CD4-positive, alpha-beta memory T cell (primary cell): ENCODE measurements around the gene MYO18B. TPM values are rescaled to one million over a fixed set of nuclear protein-coding genes. Genes with fewer than 3 reads are reported as not detected.

Experiments used
- CTCF ChIA-PET: fragments of 350-600 bp; sonication (Branson Sonifier 250); formaldehyde crosslinking; loops from one replicate; lab custom pipeline; 2021; ENCODE audit warnings: inconsistent platforms; ENCODE audit not compliant: partially characterized antibody; lab: Charles Lee
- POLR2A ChIA-PET: fragments of 350-600 bp; sonication (Branson Sonifier 250); formaldehyde crosslinking; loops from one replicate; lab custom pipeline; 2021; ENCODE audit not compliant: partially characterized antibody; lab: Charles Lee
- DNase-seq, 5 donors: peaks; one replicate each; pipeline versions ENCODE4 v3.0.0 to v3.0.0-alpha.2; 2020 to 2022; ENCODE audit warnings: mixed read lengths in 1 of 5
- H3K27ac ChIP-seq: one replicate; pipeline ENCODE4 v1.7.0; 2013; ENCODE audit warnings: low read depth, low read length
- H3K27me3 ChIP-seq: 2 replicates; pipeline ENCODE4 v1.7.0; 2013; ENCODE audit warnings: mild to moderate bottlenecking, low read length, moderate library complexity; ENCODE audit not compliant: insufficient read depth
- H3K36me3 ChIP-seq: 2 replicates; pipeline ENCODE4 v1.7.0; 2013; ENCODE audit warnings: mild to moderate bottlenecking, low read length, moderate library complexity; ENCODE audit not compliant: insufficient read depth
- H3K4me1 ChIP-seq: 2 replicates; pipeline ENCODE4 v1.7.0; 2013; ENCODE audit warnings: mild to moderate bottlenecking, low read length, moderate library complexity; ENCODE audit not compliant: insufficient read depth
- H3K4me3 ChIP-seq, 2 donors: one replicate each; pipeline ENCODE4 v1.7.0; 2013; ENCODE audit warnings: low read length in 2 of 2, mild to moderate bottlenecking in 1 of 2
- H3K9me3 ChIP-seq, 2 donors: one replicate each; pipeline ENCODE4 v1.7.0; 2013; ENCODE audit warnings: low read length in 2 of 2, control low read depth in 1 of 2; ENCODE audit not compliant: control insufficient read depth in 1 of 2
- H3K27ac Mint-ChIP-seq, 7 donors: one replicate each; pipeline ENCODE4 v1.8.0; 2020 to 2021; ENCODE audit warnings: mixed read lengths in 7 of 7, mild to moderate bottlenecking in 6 of 7, inconsistent platforms in 3 of 7, moderate library complexity in 3 of 7
- H3K27me3 Mint-ChIP-seq, 2 donors: one replicate each; pipeline ENCODE4 v1.8.0; 2020 to 2021; ENCODE audit warnings: mixed read lengths in 2 of 2
- H3K36me3 Mint-ChIP-seq, 2 donors: one replicate each; pipeline ENCODE4 v1.8.0; 2020 to 2021; ENCODE audit warnings: mixed read lengths in 2 of 2, inconsistent platforms in 1 of 2, mild to moderate bottlenecking in 1 of 2
- H3K4me1 Mint-ChIP-seq, 4 donors: one replicate each; pipeline ENCODE4 v1.8.0; 2020 to 2021; ENCODE audit warnings: mixed read lengths in 4 of 4, mild to moderate bottlenecking in 1 of 4
- H3K4me3 Mint-ChIP-seq, 8 donors: one replicate each; pipeline ENCODE4 v1.8.0; 2020 to 2021; ENCODE audit warnings: mixed read lengths in 8 of 8, mild to moderate bottlenecking in 7 of 8, moderate library complexity in 6 of 8, inconsistent platforms in 3 of 8
- H3K9me3 Mint-ChIP-seq, 8 donors: one replicate each; pipeline ENCODE4 v1.8.0; 2020 to 2021; ENCODE audit warnings: mixed read lengths in 8 of 8, mild to moderate bottlenecking in 5 of 8, inconsistent platforms in 3 of 8, moderate library complexity in 1 of 8
- intact Hi-C: fragments of 100-400 bp; cut with micrococcal nuclease; formaldehyde crosslinking; loops from one replicate; pipeline ENCODE4 v1.15.1; 2023
- polyA plus RNA-seq, 2 donors: library from polyadenylated mRNA; unstranded; fragments of 300-500 nt; fragmentation: Illumina TruSeq; gene quantifications; one replicate each; pipeline ENCODE4 v1.2.3, GENCODE V29; 2021
- total RNA-seq, 2 experiments: library from RNA; stranded (reverse); gene quantifications; one replicate each; pipeline ENCODE4 v1.2.3, GENCODE V29; 2021

MYO18B gene
- total and polyA plus RNA-seq, 4 experiments from 2014 or later, result 0.02 to 0.26 (median 0.19) TPM; not detected in 1

DNA sequence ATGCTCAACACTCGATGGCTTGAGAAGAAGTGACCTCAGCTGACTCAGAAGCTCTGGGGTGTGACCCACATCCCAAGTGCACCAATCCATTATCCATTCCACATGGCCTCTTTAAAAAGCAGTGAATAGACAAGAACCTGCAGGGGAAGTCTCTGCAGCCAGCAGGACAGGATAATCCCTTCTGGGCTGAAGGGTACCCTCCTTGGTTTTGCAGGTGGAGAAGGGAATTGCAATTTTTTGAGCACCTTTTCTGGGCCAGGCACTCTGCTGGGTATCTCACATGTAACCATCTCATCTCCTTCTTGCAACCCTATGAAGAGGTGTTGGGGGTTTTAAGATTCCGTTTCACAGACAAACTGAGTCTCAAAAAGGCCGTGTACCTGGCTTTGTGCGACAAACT, 76.6 kb downstream of the MYO18B start:
- no peaks in the 10 kb centered on the region for H3K4me1 Mint-ChIP-seq
- H3K27me3 Mint-ChIP-seq, result peaks cover 12 to 13% of the 10 kb centered on the region in 2 donors
- Histone ChIP-seq H3K9me3 (no peaks in the 10 kb centered on the region), H3K27ac (no peak overlapping the region), H3K4me1 (no peaks in the 10 kb centered on the region), H3K27me3 (no peaks in the 10 kb centered on the region), H3K36me3 (no peaks in the 10 kb centered on the region), H3K4me3 (no peak overlapping the region)
- no peak overlapping the region for H3K4me3 Mint-ChIP-seq
- no peaks in the 10 kb centered on the region for H3K36me3 Mint-ChIP-seq
- H3K27ac Mint-ChIP-seq, result no peak overlapping the region
- DNase-seq, result no peak
- ChIA-PET POLR2A (no interaction called here), CTCF (no interaction called here)
- intact Hi-C loops, result no loop called here
- peaks cover 0 to 15% (median 5%) of the 10 kb centered on the region in 8 donors for H3K9me3 Mint-ChIP-seq

DNA sequence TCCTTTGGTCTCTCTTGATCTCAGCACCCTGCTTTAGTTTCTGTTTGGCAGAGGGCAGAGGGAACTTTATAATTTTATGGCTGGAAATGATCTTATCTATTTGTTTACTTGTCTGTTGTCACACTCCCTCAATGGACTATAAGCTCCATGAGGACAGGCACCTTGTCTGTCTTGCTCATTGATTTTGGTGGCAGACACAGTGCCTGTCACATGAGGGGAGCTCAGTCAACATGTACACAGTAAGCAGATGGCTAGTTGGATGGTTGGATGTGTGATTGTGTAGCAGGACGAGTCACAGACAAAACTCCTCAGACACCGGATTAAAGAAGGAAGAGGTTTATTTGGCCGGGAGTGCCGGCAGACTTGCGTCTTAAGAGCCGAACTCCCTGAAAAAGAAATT, 80.4 kb downstream of the MYO18B start:
- intact Hi-C loops, result no loop called here
- Histone ChIP-seq H3K4me3 (no peak overlapping the region), H3K4me1 (no peaks in the 10 kb centered on the region), H3K27me3 (no peaks in the 10 kb centered on the region), H3K9me3 (no peaks in the 10 kb centered on the region), H3K27ac (no peak overlapping the region), H3K36me3 (no peaks in the 10 kb centered on the region)
- Mint-ChIP-seq H3K27me3 (peaks cover 5 to 21% of the 10 kb centered on the region in 2 donors), H3K27ac (no peak overlapping the region), H3K4me1 (no peaks in the 10 kb centered on the region), H3K36me3 (no peaks in the 10 kb centered on the region), H3K4me3 (no peak overlapping the region), H3K9me3 (peaks cover 0 to 17% (median 4%) of the 10 kb centered on the region in 8 donors)
- POLR2A ChIA-PET, result no interaction called here
- DNase-seq, result no peak
- CTCF ChIA-PET, result no interaction called here

DNA sequence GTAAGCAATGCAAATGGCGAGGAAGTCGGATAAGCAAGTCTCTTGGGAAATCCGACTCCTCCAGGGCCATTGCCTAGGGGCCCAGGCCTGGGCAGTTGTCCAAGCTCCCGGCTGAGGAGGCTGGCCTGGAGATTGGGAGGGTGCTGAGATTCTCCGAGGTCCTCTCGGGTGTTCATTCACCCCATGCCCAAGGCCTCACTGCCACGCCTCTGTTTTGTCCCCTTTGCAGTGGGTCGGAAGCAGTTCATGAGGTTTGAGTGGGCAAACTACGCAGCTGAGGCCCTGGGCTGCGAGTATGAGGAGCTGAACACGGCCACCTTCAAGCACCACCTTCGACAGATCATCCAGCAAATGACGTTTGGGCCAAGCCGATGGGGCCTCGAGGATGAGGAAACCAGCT, 81.3 kb downstream of the MYO18B start:
- Mint-ChIP-seq H3K36me3 (no peaks in the 10 kb centered on the region), H3K27me3 (peaks cover 1 to 20% of the 10 kb centered on the region in 2 donors), H3K27ac (no peak overlapping the region), H3K9me3 (peaks cover 0 to 17% (median 4%) of the 10 kb centered on the region in 8 donors), H3K4me1 (no peaks in the 10 kb centered on the region), H3K4me3 (no peak overlapping the region)
- intact Hi-C loops, result no loop called here
- Histone ChIP-seq H3K4me3 (no peak overlapping the region), H3K27me3 (no peaks in the 10 kb centered on the region), H3K36me3 (no peaks in the 10 kb centered on the region), H3K27ac (no peak overlapping the region), H3K9me3 (no peaks in the 10 kb centered on the region), H3K4me1 (no peaks in the 10 kb centered on the region)
- POLR2A ChIA-PET, result no interaction called here
- DNase-seq, result no peak
- CTCF ChIA-PET, result no interaction called here

DNA sequence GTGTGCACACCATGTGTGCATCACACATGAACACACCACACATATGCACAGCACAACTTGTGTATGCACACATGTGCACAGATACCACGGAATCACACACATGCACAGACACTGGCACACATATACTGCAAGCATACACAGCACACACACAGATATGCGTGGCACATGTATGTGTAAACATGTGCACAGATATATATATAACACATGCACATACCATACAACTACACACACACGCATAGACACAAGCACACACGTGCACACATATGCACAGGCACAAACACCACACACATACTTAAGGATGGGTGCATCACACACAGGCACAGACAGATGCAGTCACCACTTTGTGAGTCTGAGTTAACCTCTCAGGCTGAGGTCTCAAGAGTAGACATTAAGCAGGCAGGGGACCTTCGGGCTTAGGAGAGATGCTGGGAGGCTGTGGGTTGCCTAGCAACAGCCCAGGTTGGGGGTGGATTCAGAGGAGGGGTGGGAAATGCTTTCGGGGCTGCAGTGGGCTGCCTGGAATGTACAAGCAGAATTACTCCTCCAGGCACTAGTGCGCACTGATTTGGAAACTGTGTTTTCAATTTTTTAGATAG, 82.9 kb downstream of the MYO18B start:
- Histone ChIP-seq H3K4me1 (no peaks in the 10 kb centered on the region), H3K4me3 (no peak overlapping the region), H3K36me3 (no peaks in the 10 kb centered on the region), H3K27ac (no peak overlapping the region), H3K9me3 (no peaks in the 10 kb centered on the region), H3K27me3 (no peaks in the 10 kb centered on the region)
- Mint-ChIP-seq H3K27me3 (peaks cover 1 to 20% of the 10 kb centered on the region in 2 donors), H3K4me1 (no peaks in the 10 kb centered on the region), H3K4me3 (no peak overlapping the region), H3K36me3 (no peaks in the 10 kb centered on the region), H3K9me3 (peaks cover 0 to 9% (median 4%) of the 10 kb centered on the region in 8 donors), H3K27ac (no peak overlapping the region)
- DNase-seq, result no peak
- intact Hi-C loops, result no loop called here
- POLR2A ChIA-PET, result no interaction called here
- CTCF ChIA-PET, result no interaction called here

DNA sequence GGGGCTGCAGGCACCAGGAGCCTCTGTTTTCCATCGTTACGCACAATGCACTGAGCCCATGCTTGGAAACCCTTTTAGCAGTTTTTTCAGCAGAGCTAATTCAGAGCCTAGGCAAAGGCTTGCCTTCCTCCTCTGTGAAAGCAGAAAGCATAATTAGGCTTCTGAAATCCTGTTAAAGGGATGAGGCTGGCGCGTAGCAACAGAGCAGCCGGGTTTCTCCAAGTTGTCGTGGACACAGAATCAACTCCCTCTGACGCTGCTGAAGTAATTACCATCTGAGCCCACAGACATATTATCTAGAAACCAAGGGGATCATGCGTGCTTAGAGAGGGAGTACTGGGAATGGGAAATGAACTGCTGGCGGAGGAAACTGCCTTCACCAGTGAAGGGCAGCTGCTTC, 85.4 kb downstream of the MYO18B start:
- H3K36me3 Mint-ChIP-seq, result no peaks in the 10 kb centered on the region
- no peak overlapping the region for H3K4me3 ChIP-seq
- ChIA-PET CTCF (no interaction called here), POLR2A (no interaction called here)
- no peaks in the 10 kb centered on the region for H3K4me1 ChIP-seq
- intact Hi-C loops, result no loop called here
- no peaks in the 10 kb centered on the region for H3K36me3 ChIP-seq
- peaks cover 0 to 15% of the 10 kb centered on the region in 2 donors for H3K27me3 Mint-ChIP-seq
- no peak overlapping the region for H3K27ac Mint-ChIP-seq
- H3K4me3 Mint-ChIP-seq, result no peak overlapping the region
- no peaks in the 10 kb centered on the region for H3K9me3 ChIP-seq
- H3K9me3 Mint-ChIP-seq, result peaks cover 0 to 5% (median 0%) of the 10 kb centered on the region in 8 donors
- H3K4me1 Mint-ChIP-seq, result no peaks in the 10 kb centered on the region
- no peaks in the 10 kb centered on the region for H3K27me3 ChIP-seq
- no peak overlapping the region for H3K27ac ChIP-seq
- DNase-seq, result no peak

DNA sequence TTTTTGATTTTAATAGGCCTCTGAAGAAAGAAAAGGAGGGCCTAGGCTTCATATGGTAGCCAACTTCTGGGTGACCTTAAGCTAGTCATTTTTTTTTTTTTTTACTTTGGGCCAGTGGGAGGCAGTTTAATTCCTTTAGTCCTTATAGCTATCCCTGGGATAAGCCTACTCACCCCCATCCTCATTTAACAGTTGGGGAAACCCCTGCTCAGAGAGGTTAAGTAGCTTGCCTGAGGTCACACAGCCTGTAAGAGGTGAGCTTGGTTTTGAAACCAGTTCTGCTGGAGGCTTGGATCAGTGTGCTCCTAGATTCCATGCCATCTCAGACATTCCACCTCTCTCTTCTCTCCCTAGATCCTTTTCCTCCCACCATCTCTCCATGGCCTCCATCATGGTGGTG, 86.4 kb downstream of the MYO18B start:
- H3K9me3 Mint-ChIP-seq, result peaks cover 0 to 2% (median 0%) of the 10 kb centered on the region in 8 donors
- H3K4me1 Mint-ChIP-seq, result no peaks in the 10 kb centered on the region
- no peaks in the 10 kb centered on the region for H3K9me3 ChIP-seq
- no peak overlapping the region for H3K27ac Mint-ChIP-seq
- no peak overlapping the region for H3K27ac ChIP-seq
- DNase-seq, result no peak
- H3K4me1 ChIP-seq, result no peaks in the 10 kb centered on the region
- H3K27me3 Mint-ChIP-seq, result peaks cover 0 to 13% of the 10 kb centered on the region in 2 donors
- ChIA-PET CTCF (no interaction called here), POLR2A (no interaction called here)
- no peak overlapping the region for H3K4me3 ChIP-seq
- no peaks in the 10 kb centered on the region for H3K36me3 ChIP-seq
- no peak overlapping the region for H3K4me3 Mint-ChIP-seq
- intact Hi-C loops, result no loop called here
- no peaks in the 10 kb centered on the region for H3K36me3 Mint-ChIP-seq
- no peaks in the 10 kb centered on the region for H3K27me3 ChIP-seq

GRCh38 chr22:25829237-25829636, 87.2 kb downstream of the MYO18B start:
- peaks cover 0 to 7% of the 10 kb centered on the region in 2 donors for H3K27me3 Mint-ChIP-seq
- H3K27ac ChIP-seq, result no peak overlapping the region
- no peaks in the 10 kb centered on the region for H3K9me3 Mint-ChIP-seq
- H3K36me3 Mint-ChIP-seq, result no peaks in the 10 kb centered on the region
- ChIA-PET POLR2A (no interaction called here), CTCF (no interaction called here)
- H3K9me3 ChIP-seq, result no peaks in the 10 kb centered on the region
- no peaks in the 10 kb centered on the region for H3K36me3 ChIP-seq
- H3K4me3 ChIP-seq, result no peak overlapping the region
- DNase-seq, result no peak
- H3K27me3 ChIP-seq, result no peaks in the 10 kb centered on the region
- no peak overlapping the region for H3K27ac Mint-ChIP-seq
- H3K4me3 Mint-ChIP-seq, result no peak overlapping the region
- intact Hi-C loops, result no loop called here
- no peaks in the 10 kb centered on the region for H3K4me1 ChIP-seq
- no peaks in the 10 kb centered on the region for H3K4me1 Mint-ChIP-seq
